IMR-90 (cell line): Measurements from ENCODE around the gene KIF13A. TPM values are rescaled to one million over a fixed set of nuclear protein-coding genes. Genes with fewer than 3 reads are reported as not detected.

ENCODE experiments used
- ATAC-seq: fragments of 200-7000 bp; cut with Tn5 transposase; 2 replicates; pipeline ENCODE4 v1.9.1; 2020; ENCODE audit warnings: low read depth, mild to moderate bottlenecking, moderate library complexity
- BruUV-seq: library from RNA; stranded (reverse); fragments of 400-500 nt; replicated peaks from 2 replicates; lab custom pipeline; 2021; lab: Mats Ljungman, UMichigan
- CTCF ChIA-PET: fragments of 300-600 bp; formaldehyde crosslinking; extraction: SDS; loops from one replicate; lab custom pipeline; 2021; ENCODE audit warnings: antibody characterized with exemption; lab: Yijun Ruan, JAX
- POLR2A ChIA-PET: fragments of 300-600 bp; sonication (Branson Sonifier 250); formaldehyde crosslinking; loops from one replicate; lab custom pipeline; 2022; ENCODE audit warnings: antibody characterized with exemption; ENCODE audit not compliant: unreplicated experiment; lab: Charles Lee
- DNase-seq: peaks from one replicate; pipeline ENCODE4 v3.0.0; 2013
- H2AFZ ChIP-seq: replicated peaks from 2 replicates; pipeline ENCODE3; 2013; ENCODE audit warnings: low read length, mild to moderate bottlenecking; ENCODE audit not compliant: poor library complexity
- H2AK5ac ChIP-seq: 2 replicates; pipeline ENCODE4 v1.6.1; 2013; ENCODE audit warnings: low read depth, low read length, inconsistent platforms
- H2AK9ac ChIP-seq: replicated peaks from 2 replicates; pipeline ENCODE3; 2013; ENCODE audit warnings: mild to moderate bottlenecking, low read depth, low read length, moderate library complexity; ENCODE audit not compliant: poor library complexity
- H2BK120ac ChIP-seq: 2 replicates; pipeline ENCODE4 v1.6.1; 2013; ENCODE audit warnings: low read depth, low read length, inconsistent platforms
- H2BK15ac ChIP-seq: 3 replicates; pipeline ENCODE4 v1.6.1; 2013; ENCODE audit warnings: low read depth, low read length, inconsistent platforms
- H2BK20ac ChIP-seq: 2 replicates; pipeline ENCODE4 v1.6.1; 2013; ENCODE audit warnings: low read depth, mild to moderate bottlenecking, inconsistent platforms, low read length, moderate library complexity
- H2BK5ac ChIP-seq: 2 replicates; pipeline ENCODE4 v1.6.1; 2013; ENCODE audit warnings: mild to moderate bottlenecking, low read depth, low read length, inconsistent platforms; ENCODE audit not compliant: poor library complexity, severe bottlenecking
- H3K14ac ChIP-seq: replicated peaks from 2 replicates; pipeline ENCODE4 v1.6.1; 2013; ENCODE audit warnings: low read depth, low read length, inconsistent platforms
- H3K18ac ChIP-seq: 2 replicates; pipeline ENCODE4 v1.6.1; 2013; ENCODE audit warnings: low read depth, low read length, control low read depth
- H3K23ac ChIP-seq: 2 replicates; pipeline ENCODE4 v1.6.1; 2013; ENCODE audit warnings: low read depth, low read length, inconsistent platforms
- H3K27ac ChIP-seq: 2 replicates; pipeline ENCODE4 v1.5.1; 2013; ENCODE audit warnings: mild to moderate bottlenecking, control low read depth, low read length; ENCODE audit not compliant: insufficient read depth
- H3K27me3 ChIP-seq: 2 replicates; pipeline ENCODE4 v1.6.1; 2013; ENCODE audit warnings: low read length; ENCODE audit not compliant: control insufficient read depth, insufficient read depth
- H3K36me3 ChIP-seq: 2 replicates; pipeline ENCODE4 v1.6.1; 2013; ENCODE audit warnings: low read length, mixed read lengths; ENCODE audit not compliant: control insufficient read depth, insufficient read depth
- H3K4ac ChIP-seq: 2 replicates; pipeline ENCODE4 v1.6.1; 2013; ENCODE audit warnings: low read depth, low read length, inconsistent platforms
- H3K4me1 ChIP-seq: 2 replicates; pipeline ENCODE4 v1.6.1; 2013; ENCODE audit warnings: low read length, mixed read lengths; ENCODE audit not compliant: control insufficient read depth, insufficient read depth
- H3K4me2 ChIP-seq: 2 replicates; pipeline ENCODE4 v1.6.1; 2013; ENCODE audit warnings: low read depth, mild to moderate bottlenecking, control low read depth, low read length, moderate library complexity
- H3K4me3 ChIP-seq: 2 replicates; pipeline ENCODE4 v1.5.1; 2013; ENCODE audit warnings: low read depth, mild to moderate bottlenecking, control low read depth, low read length, moderate library complexity; ENCODE audit not compliant: insufficient read depth
- H3K56ac ChIP-seq: 2 replicates; pipeline ENCODE4 v1.6.1; 2013; ENCODE audit warnings: low read length, inconsistent platforms; ENCODE audit not compliant: insufficient read depth; ENCODE audit errors: extremely low read depth
- H3K79me1 ChIP-seq, 2 experiments: 2 replicates each; pipeline ENCODE4 v1.6.1; 2013; ENCODE audit warnings: low read length in 2 of 2, inconsistent platforms in 1 of 2, low read depth in 1 of 2
- H3K9ac ChIP-seq: 2 replicates; pipeline ENCODE4 v1.6.1; 2013; ENCODE audit warnings: low read depth, low read length, control low read depth
- H3K9me1 ChIP-seq: 2 replicates; pipeline ENCODE4 v1.6.1; 2013; ENCODE audit warnings: low read length, inconsistent platforms; ENCODE audit not compliant: insufficient read depth
- H3K9me3 ChIP-seq: 2 replicates; pipeline ENCODE4 v1.6.1; 2013; ENCODE audit warnings: low read length; ENCODE audit not compliant: control insufficient read depth, insufficient read depth
- H4K20me1 ChIP-seq: 2 replicates; pipeline ENCODE4 v1.6.1; 2013; ENCODE audit warnings: low read length, inconsistent platforms; ENCODE audit not compliant: insufficient read depth
- H4K5ac ChIP-seq: 2 replicates; pipeline ENCODE4 v1.6.1; 2013; ENCODE audit warnings: mild to moderate bottlenecking, low read depth, low read length, control low read depth
- H4K8ac ChIP-seq, 2 experiments: 2 replicates each; pipeline ENCODE4 v1.6.1; 2013; ENCODE audit warnings: low read depth in 2 of 2, low read length in 2 of 2, control low read depth in 1 of 2, inconsistent platforms in 1 of 2
- H4K91ac ChIP-seq: 2 replicates; pipeline ENCODE4 v1.6.1; 2013; ENCODE audit warnings: low read depth, low read length, inconsistent platforms; ENCODE audit not compliant: insufficient read depth
- BHLHE40 ChIP-seq: fragments of 150-350 bp; IDR thresholded peaks from 2 replicates; pipeline ENCODE4 v1.6.1; 2016; ENCODE audit warnings: mild to moderate bottlenecking, low read depth, low read length
- CHD1 ChIP-seq: IDR thresholded peaks from 2 replicates; pipeline ENCODE4 v1.6.1; 2012; ENCODE audit warnings: low read depth, low read length, improper control_type of control experiment
- FOS ChIP-seq: fragments of 150-350 bp; IDR thresholded peaks from 2 replicates; pipeline ENCODE4 v1.6.1; 2016; ENCODE audit warnings: low read depth, low read length
- MAFK ChIP-seq: IDR thresholded peaks from 2 replicates; pipeline ENCODE4 v1.6.1; 2012; ENCODE audit warnings: low read depth, low read length, improper control_type of control experiment
- MAZ ChIP-seq: IDR thresholded peaks from 2 replicates; pipeline ENCODE4 v1.6.1; 2012; ENCODE audit warnings: low read depth, mild to moderate bottlenecking, low read length, improper control_type of control experiment, moderate library complexity, borderline replicate concordance
- MXI1 ChIP-seq: IDR thresholded peaks from 2 replicates; pipeline ENCODE4 v1.6.1; 2012; ENCODE audit warnings: low read depth, mild to moderate bottlenecking, low read length, moderate library complexity, borderline replicate concordance
- NFE2L2 ChIP-seq: fragments of 150-350 bp; IDR thresholded peaks from 2 replicates; pipeline ENCODE4 v1.6.1; 2016; ENCODE audit warnings: low read depth, mild to moderate bottlenecking, low read length
- POLR2A ChIP-seq: IDR thresholded peaks from 2 replicates; pipeline ENCODE4 v1.6.1; 2012; ENCODE audit warnings: mild to moderate bottlenecking, low read depth, low read length
- RAD21 ChIP-seq: IDR thresholded peaks from 2 replicates; pipeline ENCODE4 v1.6.1; 2012; ENCODE audit warnings: low read length, improper control_type of control experiment
- RCOR1 ChIP-seq: IDR thresholded peaks from 2 replicates; pipeline ENCODE4 v1.6.1; 2012; ENCODE audit warnings: mild to moderate bottlenecking, low read length, improper control_type of control experiment; ENCODE audit not compliant: insufficient replicate concordance
- RFX5 ChIP-seq: IDR thresholded peaks from 2 replicates; pipeline ENCODE4 v1.8.0; 2012; ENCODE audit warnings: low read depth, mild to moderate bottlenecking, low read length, moderate library complexity
- SMC3 ChIP-seq: fragments of 150-350 bp; IDR thresholded peaks from 2 replicates; pipeline ENCODE4 v1.6.1; 2016; ENCODE audit warnings: low read depth, mild to moderate bottlenecking, antibody characterized with exemption, low read length, moderate library complexity
- WGBS, 2 experiments: methylation state at CpG; one replicate each; pipeline versions ENCODE4 v1.1.5 to v1.1.7; 2013; ENCODE audit warnings: missing lambda C conversion rate in 2 of 2; ENCODE audit not compliant: insufficient read length in 1 of 2; ENCODE audit errors: extremely low coverage in 2 of 2; 5-methylcytosine and 5-hydroxymethylcytosine counted together
- dilution Hi-C: fragments of 300-500 bp; cut with HindIII; formaldehyde crosslinking; loops from one replicate; pipeline ENCODE4 v1.14.3; 2018; ENCODE audit warnings: low sequenced_read_pairs; ENCODE audit not compliant: unreplicated experiment
- in situ Hi-C: fragments of 300-500 bp; cut with MboI; formaldehyde crosslinking; loops from 3 replicates; pipeline ENCODE4 v1.14.3; 2019; ENCODE audit warnings: low sequenced_read_pairs, inconsistent platforms, mixed read lengths
- intact Hi-C: fragments of 100-400 bp; cut with micrococcal nuclease; formaldehyde crosslinking; loops from 2 replicates; pipeline ENCODE4 v1.10.0; 2022
- polyA plus RNA-seq, 3 experiments: library from polyadenylated mRNA; depleted of rRNA; stranded (reverse); fragments of >200 nt; gene quantifications; 2 replicates each; pipeline ENCODE4 v1.2.3, GENCODE V29; 2012; ENCODE audit warnings: low replicate concordance in 1 of 3
- total RNA-seq: library from RNA; depleted of rRNA; stranded (reverse); fragments of >200 nt; gene quantifications from 2 replicates; pipeline ENCODE4 v1.2.3, GENCODE V29; 2012
- TF ChIP-seq, protein P1 (sequence below): fragments of 150-350 bp; IDR thresholded peaks from 2 replicates; pipeline ENCODE4 v1.6.1; 2016; ENCODE audit warnings: low read depth, mild to moderate bottlenecking, low read length, moderate library complexity, borderline replicate concordance
- TF ChIP-seq, protein P2 (sequence below): fragments of 150-350 bp; IDR thresholded peaks from 2 replicates; pipeline ENCODE4 v1.6.1; 2017; ENCODE audit warnings: mild to moderate bottlenecking, antibody characterized with exemption, low read length, low read depth
- TF ChIP-seq, protein P3 (sequence below): conservative IDR thresholded peaks from 2 replicates; pipeline ENCODE4 v1.5.1; 2012; ENCODE audit warnings: mild to moderate bottlenecking, low read depth, low read length, improper control_type of control experiment

Gene KIF13A
- total and polyA plus RNA-seq, 2 of the 4 experiments (the other 2 are of a cell fraction) = 23.3 to 51.8 TPM

DNA sequence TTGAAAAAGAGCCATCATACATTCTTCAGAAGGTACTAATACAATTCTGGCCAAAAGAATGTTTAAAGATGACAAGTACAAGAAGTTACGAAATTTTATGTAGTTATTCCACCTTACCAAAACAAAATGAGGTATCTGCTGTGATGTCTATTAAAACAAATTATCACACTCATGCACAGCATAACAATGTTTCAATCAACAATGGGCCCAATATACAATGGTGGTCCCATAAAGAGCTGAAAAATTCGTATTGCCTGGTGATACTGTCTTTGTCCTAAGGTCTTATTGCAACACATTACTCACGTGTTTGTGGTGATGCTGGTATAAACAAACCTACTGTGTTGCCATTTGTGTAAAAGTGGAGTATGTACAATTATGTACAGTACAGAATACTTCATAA lies 277.1 kb downstream of the KIF13A start:
- DNase-seq (peak; percentile 85), ATAC-seq (peak; percentile 3; the same call in 1 of the 2 replicates)
- no peak overlapping the region for H2AFZ ChIP-seq
- peak overlapping the region in 1 of 2 experiments; percentile 17; a peak in 1 of 4 replicates for H4K8ac ChIP-seq
- no peak overlapping the region for H3K14ac ChIP-seq
- peak overlapping the region; percentile 4; the same call in 1 of the 2 replicates for H3K4ac ChIP-seq
- BruUV-seq = no TSS peak
- no peaks in the 10 kb centered on the region for H3K9me3 ChIP-seq
- H3K4me3 ChIP-seq = no peak overlapping the region
- ChIA-PET CTCF (no interaction called here), POLR2A (interaction anchor here (0.7 kb wide), 1 partner anchor 140 kb away, joined by 3 read pairs; no protein-coding TSS in a partner anchor)
- no peak overlapping the region; the same call in 1 of the 2 replicates for H4K5ac ChIP-seq
- H2BK15ac ChIP-seq = peak overlapping the region; percentile 41; the same call in 1 of the 3 replicates
- intact Hi-C loops = no loop called here
- H3K9me1 ChIP-seq = peaks cover 6% of the 10 kb centered on the region; the same call in 1 of the 2 replicates
- H3K36me3 ChIP-seq = no peaks in the 10 kb centered on the region
- in situ Hi-C loops = no loop called here
- dilution Hi-C loops = no loop called here
- peak overlapping the region; percentile 30; the same call in 1 of the 2 replicates for H3K18ac ChIP-seq
- peak overlapping the region; percentile 64; the same call in 1 of the 2 replicates for H3K4me2 ChIP-seq
- peak overlapping the region; percentile 91 for H2BK5ac ChIP-seq
- no peak overlapping the region for H2AK9ac ChIP-seq
- no peak overlapping the region for H3K9ac ChIP-seq
- no CpG with 5 or more reads among the region's 3 CpGs for WGBS, 2 experiments
- H2BK20ac ChIP-seq = peak overlapping the region; percentile 53
- H4K91ac ChIP-seq = peak overlapping the region; percentile 31; the same call in 1 of the 2 replicates
- H2BK120ac ChIP-seq = peak overlapping the region; percentile 35; the same call in 1 of the 2 replicates
- peaks cover 7% of the 10 kb centered on the region; the same call in 1 of the 2 replicates for H4K20me1 ChIP-seq
- H2AK5ac ChIP-seq = no peak overlapping the region; the same call in 1 of the 2 replicates
- H3K56ac ChIP-seq = no peak overlapping the region
- peaks cover 0 to 26% of the 10 kb centered on the region in 2 experiments; a peak in 2 of 4 replicates for H3K79me1 ChIP-seq
- H3K27me3 ChIP-seq = no peaks in the 10 kb centered on the region
- peak overlapping the region; percentile 25; the same call in 1 of the 2 replicates for H3K23ac ChIP-seq
- H3K27ac ChIP-seq = no peak overlapping the region
- peaks cover 8% of the 10 kb centered on the region for H3K4me1 ChIP-seq
- no peak for TF ChIP-seq MAZ
- no peak for TF ChIP-seq MAFK
- TF ChIP-seq, protein P1, sequence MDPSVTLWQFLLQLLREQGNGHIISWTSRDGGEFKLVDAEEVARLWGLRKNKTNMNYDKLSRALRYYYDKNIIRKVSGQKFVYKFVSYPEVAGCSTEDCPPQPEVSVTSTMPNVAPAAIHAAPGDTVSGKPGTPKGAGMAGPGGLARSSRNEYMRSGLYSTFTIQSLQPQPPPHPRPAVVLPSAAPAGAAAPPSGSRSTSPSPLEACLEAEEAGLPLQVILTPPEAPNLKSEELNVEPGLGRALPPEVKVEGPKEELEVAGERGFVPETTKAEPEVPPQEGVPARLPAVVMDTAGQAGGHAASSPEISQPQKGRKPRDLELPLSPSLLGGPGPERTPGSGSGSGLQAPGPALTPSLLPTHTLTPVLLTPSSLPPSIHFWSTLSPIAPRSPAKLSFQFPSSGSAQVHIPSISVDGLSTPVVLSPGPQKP = no peak
- no peak for TF ChIP-seq MXI1
- TF ChIP-seq POLR2A = no peak
- TF ChIP-seq RFX5 = no peak
- no peak for TF ChIP-seq FOS
- TF ChIP-seq, protein P2, sequence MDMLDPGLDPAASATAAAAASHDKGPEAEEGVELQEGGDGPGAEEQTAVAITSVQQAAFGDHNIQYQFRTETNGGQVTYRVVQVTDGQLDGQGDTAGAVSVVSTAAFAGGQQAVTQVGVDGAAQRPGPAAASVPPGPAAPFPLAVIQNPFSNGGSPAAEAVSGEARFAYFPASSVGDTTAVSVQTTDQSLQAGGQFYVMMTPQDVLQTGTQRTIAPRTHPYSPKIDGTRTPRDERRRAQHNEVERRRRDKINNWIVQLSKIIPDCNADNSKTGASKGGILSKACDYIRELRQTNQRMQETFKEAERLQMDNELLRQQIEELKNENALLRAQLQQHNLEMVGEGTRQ = peak; percentile 61; the same call in 1 of the 2 replicates
- TF ChIP-seq RCOR1 = no peak
- peak; percentile 97 for TF ChIP-seq BHLHE40
- TF ChIP-seq SMC3 = no peak
- no peak for TF ChIP-seq RAD21
- TF ChIP-seq CHD1 = no peak
- no peak for TF ChIP-seq NFE2L2
- TF ChIP-seq, protein P3, sequence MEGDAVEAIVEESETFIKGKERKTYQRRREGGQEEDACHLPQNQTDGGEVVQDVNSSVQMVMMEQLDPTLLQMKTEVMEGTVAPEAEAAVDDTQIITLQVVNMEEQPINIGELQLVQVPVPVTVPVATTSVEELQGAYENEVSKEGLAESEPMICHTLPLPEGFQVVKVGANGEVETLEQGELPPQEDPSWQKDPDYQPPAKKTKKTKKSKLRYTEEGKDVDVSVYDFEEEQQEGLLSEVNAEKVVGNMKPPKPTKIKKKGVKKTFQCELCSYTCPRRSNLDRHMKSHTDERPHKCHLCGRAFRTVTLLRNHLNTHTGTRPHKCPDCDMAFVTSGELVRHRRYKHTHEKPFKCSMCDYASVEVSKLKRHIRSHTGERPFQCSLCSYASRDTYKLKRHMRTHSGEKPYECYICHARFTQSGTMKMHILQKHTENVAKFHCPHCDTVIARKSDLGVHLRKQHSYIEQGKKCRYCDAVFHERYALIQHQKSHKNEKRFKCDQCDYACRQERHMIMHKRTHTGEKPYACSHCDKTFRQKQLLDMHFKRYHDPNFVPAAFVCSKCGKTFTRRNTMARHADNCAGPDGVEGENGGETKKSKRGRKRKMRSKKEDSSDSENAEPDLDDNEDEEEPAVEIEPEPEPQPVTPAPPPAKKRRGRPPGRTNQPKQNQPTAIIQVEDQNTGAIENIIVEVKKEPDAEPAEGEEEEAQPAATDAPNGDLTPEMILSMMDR = no peak
